Fibroblast of the aortic adventitia (primary cell): ENCODE results near the gene KCNC1. TPM values are rescaled to one million over a fixed set of nuclear protein-coding genes. Genes with fewer than 3 reads are reported as not detected.

Experiments used
- DNase-seq: peaks from one replicate; pipeline ENCODE4 v3.0.0-alpha.2; 2010; ENCODE audit warnings: low read depth
- H3K4me3 ChIP-seq: 2 replicates; pipeline ENCODE4 v1.5.1; 2011; ENCODE audit warnings: low read depth, mild to moderate bottlenecking, control low read depth, low read length, moderate library complexity
- CTCF ChIP-seq: IDR thresholded peaks from 2 replicates; pipeline ENCODE4 v1.5.1; 2011; ENCODE audit warnings: mild to moderate bottlenecking, low read length, control low read depth, inconsistent platforms; ENCODE audit not compliant: insufficient read depth
- total RNA-seq: library from RNA; depleted of rRNA; stranded (reverse); fragments of >200 nt; gene quantifications from 2 replicates; pipeline ENCODE4 v1.2.3, GENCODE V29; 2012; ENCODE audit warnings: low replicate concordance

KCNC1 gene
- total RNA-seq, 1 donor, result not detected

- H3K4me3 ChIP-seq, result no peak overlapping the region
- no peak for TF ChIP-seq CTCF
- DNase-seq, result no peak
These were observed 13.5 kb downstream of the KCNC1 start for GRCh38 chr11:17748044-17748443.

- DNase-seq, result no peak
- H3K4me3 ChIP-seq, result no peak overlapping the region
- no peak for TF ChIP-seq CTCF
These were observed 14.5 kb downstream of the KCNC1 start for GRCh38 chr11:17748761-17749721.

GRCh38 chr11:17750013-17750800 lies 15.6 kb downstream of the KCNC1 start:
- H3K4me3 ChIP-seq, result no peak overlapping the region
- DNase-seq, result no peak
- no peak for TF ChIP-seq CTCF

- DNase-seq, result no peak
- no peak overlapping the region for H3K4me3 ChIP-seq
- TF ChIP-seq CTCF, result no peak
These were observed 16.2 kb downstream of the KCNC1 start for GRCh38 chr11:17750801-17751165.

- H3K4me3 ChIP-seq, result no peak overlapping the region
- no peak for TF ChIP-seq CTCF
- no peak for DNase-seq
These were observed 17.0 kb downstream of the KCNC1 start for GRCh38 chr11:17751558-17751957.

GRCh38 chr11:17752144-17752543 lies 17.6 kb downstream of the KCNC1 start:
- DNase-seq, result no peak
- H3K4me3 ChIP-seq, result no peak overlapping the region
- TF ChIP-seq CTCF, result no peak
